Bronchial epithelial cell (primary cell): ENCODE results near the gene DTD2. TPM values are rescaled to one million over a fixed set of nuclear protein-coding genes. Genes with fewer than 3 reads are reported as not detected.

Experiments used
- DNase-seq: peaks from one replicate; pipeline ENCODE4 v3.0.0-alpha.2; 2010; ENCODE audit warnings: low read depth
- FAIRE-seq: peaks from 2 replicates; lab custom pipeline; 2011; peaks lifted over from hg19 to GRCh38; lab: Jason Lieb, UNC
- H3K27me3 ChIP-seq: 2 replicates; pipeline ENCODE4 v1.5.1; 2011; ENCODE audit warnings: low read length; ENCODE audit not compliant: control insufficient read depth, insufficient read depth
- H3K36me3 ChIP-seq: 2 replicates; pipeline ENCODE4 v1.5.1; 2011; ENCODE audit warnings: low read length; ENCODE audit not compliant: control insufficient read depth, insufficient read depth
- H3K4me3 ChIP-seq: 2 replicates; pipeline ENCODE4 v1.5.1; 2011; ENCODE audit warnings: mild to moderate bottlenecking, low read depth, low read length, control low read depth
- CTCF ChIP-seq: IDR thresholded peaks from 2 replicates; pipeline ENCODE4 v1.5.1; 2011; ENCODE audit warnings: mild to moderate bottlenecking, moderate library complexity, low read length, control low read depth, inconsistent platforms; ENCODE audit not compliant: insufficient read depth, severe bottlenecking
- total RNA-seq: library from RNA; depleted of rRNA; stranded (reverse); fragments of >200 nt; gene quantifications from 2 replicates; pipeline ENCODE4 v1.2.1, GENCODE V29; 2014

DTD2 gene
- total RNA-seq, 1 donor from 2014 or later, result 57.9 TPM

DNA sequence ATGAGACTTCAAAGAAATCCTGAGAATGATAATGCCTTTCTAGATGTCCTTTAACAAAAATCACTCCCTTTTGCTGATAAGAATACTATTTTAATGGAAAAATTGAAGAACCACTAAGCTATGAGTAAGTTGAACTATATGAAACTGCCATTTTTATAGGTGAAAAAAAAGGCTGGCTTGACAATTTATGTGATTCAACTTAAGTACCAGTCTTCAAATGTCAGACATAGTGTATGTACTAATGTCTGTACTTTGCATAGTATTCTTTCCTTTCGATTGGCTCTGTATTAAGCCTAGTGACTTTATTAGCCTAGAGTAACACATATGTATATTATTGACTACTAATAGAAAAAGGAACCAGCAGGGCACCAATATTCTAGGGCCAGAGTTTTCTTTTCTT is 48.9 kb downstream of the DTD2 start:
- Histone ChIP-seq H3K27me3 (no peaks in the 10 kb centered on the region), H3K36me3 (no peaks in the 10 kb centered on the region), H3K4me3 (no peak overlapping the region)
- FAIRE-seq, result no peak
- DNase-seq, result no peak
- no peak for TF ChIP-seq CTCF

DNA sequence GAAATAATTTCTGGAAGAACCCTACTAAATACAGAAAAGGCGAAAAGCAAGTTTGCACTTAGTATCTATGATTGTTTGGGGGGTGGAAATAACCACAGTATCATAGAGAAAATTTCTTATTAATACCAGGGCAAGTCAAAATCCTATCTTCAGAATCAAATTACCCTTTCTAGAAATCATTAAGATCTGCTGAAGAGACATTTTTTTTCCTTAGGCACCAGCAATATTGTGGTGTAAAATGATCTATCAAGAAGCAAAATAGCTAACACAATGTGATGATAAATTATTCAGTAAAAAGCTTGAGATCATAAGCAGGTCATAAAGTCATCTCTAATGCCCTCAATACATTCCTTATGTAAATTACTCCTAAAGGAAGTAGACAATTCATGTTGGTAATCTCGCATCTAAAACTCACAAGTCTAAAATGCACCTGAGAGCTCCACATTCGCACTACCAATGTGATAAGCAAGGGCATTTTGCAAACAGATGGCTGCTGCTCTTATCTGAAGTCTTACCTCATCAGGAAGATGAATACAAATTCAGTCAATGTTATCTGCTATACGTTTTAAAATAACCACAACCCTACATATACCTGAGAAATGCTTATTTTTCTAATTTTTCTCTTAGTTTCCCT is 51.6 kb downstream of the DTD2 start:
- no peak for TF ChIP-seq CTCF
- Histone ChIP-seq H3K36me3 (no peaks in the 10 kb centered on the region), H3K4me3 (no peak overlapping the region), H3K27me3 (no peaks in the 10 kb centered on the region)
- FAIRE-seq (no peak), DNase-seq (no peak)

- no peaks in the 10 kb centered on the region for H3K36me3 ChIP-seq
- H3K27me3 ChIP-seq, result no peaks in the 10 kb centered on the region
- FAIRE-seq (no peak), DNase-seq (no peak)
- no peak for TF ChIP-seq CTCF
- no peak overlapping the region for H3K4me3 ChIP-seq
Observed at GRCh38 chr14:31405106-31405505, 52.2 kb downstream of the DTD2 start.

- FAIRE-seq (no peak), DNase-seq (no peak)
- H3K27me3 ChIP-seq, result no peaks in the 10 kb centered on the region
- no peaks in the 10 kb centered on the region for H3K36me3 ChIP-seq
- TF ChIP-seq CTCF, result no peak
- no peak overlapping the region for H3K4me3 ChIP-seq
Observed at GRCh38 chr14:31403707-31404106, 53.6 kb downstream of the DTD2 start.

GRCh38 chr14:31402764-31403439 is 54.4 kb downstream of the DTD2 start:
- DNase-seq (no peak), FAIRE-seq (no peak)
- Histone ChIP-seq H3K36me3 (no peaks in the 10 kb centered on the region), H3K4me3 (no peak overlapping the region), H3K27me3 (no peaks in the 10 kb centered on the region)
- TF ChIP-seq CTCF, result no peak
